ENCODE results near the gene SURF2.

Gene SURF2

GRCh38 chr9:133401588-133401987 is 45.2 kb downstream of the SURF2 start:
- Histone ChIP-seq H3K4me3 (ENCODE audit: extremely low read depth, insufficient read depth, low read length, poor library complexity, severe bottlenecking) (no peak overlapping the region), H3K4me1 (ENCODE audit: control insufficient read depth, insufficient read depth, low read length, poor library complexity, severe bottlenecking) (no peaks in the 10 kb centered on the region), H3K9me3 (ENCODE audit: control insufficient read depth, low read length) (no peaks in the 10 kb centered on the region), H3K36me3 (ENCODE audit: control insufficient read depth, insufficient read depth, low read length) (peaks cover 29% of the 10 kb centered on the region), H3K27ac (ENCODE audit: low read depth, low read length, severe bottlenecking) (no peak overlapping the region)
- WGBS, 2 experiments (ENCODE audit: insufficient coverage in 2 of 2): 99 to 100% methylated on average over 4 to 6 of the region's 6 CpGs

DNA sequence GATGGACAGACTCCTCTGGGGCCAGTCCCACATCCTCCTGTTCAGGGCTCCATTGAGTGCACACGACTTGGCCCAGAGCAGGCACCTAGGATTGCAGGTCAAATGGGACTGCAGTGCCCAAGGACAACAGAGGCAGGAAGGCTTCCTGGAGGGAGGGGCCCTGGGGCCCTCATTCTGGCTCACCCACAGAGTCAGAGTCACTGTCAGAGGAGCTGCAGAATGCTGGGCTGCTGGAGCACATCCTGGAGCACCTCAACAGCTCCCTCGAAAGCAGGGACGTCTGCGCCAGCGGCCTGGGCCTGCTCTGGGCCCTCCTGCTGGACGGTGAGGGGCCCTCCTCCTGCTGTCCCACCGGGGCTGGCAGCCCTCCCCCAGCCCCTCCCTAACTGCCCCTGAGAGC is 46.3 kb downstream of the SURF2 start:
- Histone ChIP-seq H3K27ac (ENCODE audit: low read depth, low read length, severe bottlenecking) (no peak overlapping the region), H3K4me1 (ENCODE audit: control insufficient read depth, insufficient read depth, low read length, poor library complexity, severe bottlenecking) (no peaks in the 10 kb centered on the region), H3K9me3 (ENCODE audit: control insufficient read depth, low read length) (no peaks in the 10 kb centered on the region), H3K4me3 (ENCODE audit: extremely low read depth, insufficient read depth, low read length, poor library complexity, severe bottlenecking) (no peak overlapping the region), H3K36me3 (ENCODE audit: control insufficient read depth, insufficient read depth, low read length) (peaks cover 38% of the 10 kb centered on the region)
- 91 to 97% methylated on average over 3 to 7 of the region's 7 CpGs for WGBS, 2 experiments (ENCODE audit: insufficient coverage in 2 of 2)

DNA sequence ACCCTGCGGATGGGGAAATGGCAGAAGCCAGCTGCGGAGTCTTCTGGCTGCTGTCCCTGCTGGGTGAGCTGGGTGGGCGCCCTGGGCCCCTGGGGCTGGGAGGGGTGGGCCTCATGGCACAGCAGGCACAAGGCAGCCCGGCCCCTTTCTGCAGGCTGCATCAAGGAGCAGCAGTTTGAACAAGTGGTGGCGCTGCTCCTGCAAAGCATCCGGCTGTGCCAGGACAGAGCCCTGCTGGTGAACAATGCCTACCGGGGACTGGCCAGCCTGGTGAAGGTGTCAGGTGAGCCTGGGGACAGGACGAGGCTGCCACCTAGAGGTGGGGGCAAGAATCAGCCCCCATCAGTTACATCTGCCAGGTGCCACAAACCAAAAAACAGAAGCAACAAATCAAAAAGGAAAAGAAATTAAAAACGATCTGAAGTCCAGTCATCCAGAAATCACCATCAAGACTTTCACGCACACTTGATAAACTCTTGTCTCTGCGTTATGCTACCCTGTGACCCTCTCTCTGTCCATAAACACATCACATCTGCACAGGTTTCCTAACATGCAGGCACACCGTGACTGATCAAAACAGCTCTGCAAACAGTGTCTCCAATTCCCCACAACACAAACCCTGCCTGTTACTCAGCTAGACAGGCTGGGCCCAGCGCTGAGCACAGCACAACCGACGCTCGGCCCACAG is 47.6 kb downstream of the SURF2 start:
- Histone ChIP-seq H3K36me3 (ENCODE audit: control insufficient read depth, insufficient read depth, low read length) (peaks cover 49% of the 10 kb centered on the region), H3K4me1 (ENCODE audit: control insufficient read depth, insufficient read depth, low read length, poor library complexity, severe bottlenecking) (no peaks in the 10 kb centered on the region), H3K9me3 (ENCODE audit: control insufficient read depth, low read length) (no peaks in the 10 kb centered on the region), H3K27ac (ENCODE audit: low read depth, low read length, severe bottlenecking) (no peak overlapping the region), H3K4me3 (ENCODE audit: extremely low read depth, insufficient read depth, low read length, poor library complexity, severe bottlenecking) (no peak overlapping the region)
- 87 to 90% methylated on average over 15 of the region's 16 CpGs for WGBS, 2 experiments (ENCODE audit: insufficient coverage in 2 of 2)

GRCh38 chr9:133404454-133405002 is 48.2 kb downstream of the SURF2 start:
- Histone ChIP-seq H3K27ac (ENCODE audit: low read depth, low read length, severe bottlenecking) (no peak overlapping the region), H3K4me1 (ENCODE audit: control insufficient read depth, insufficient read depth, low read length, poor library complexity, severe bottlenecking) (no peaks in the 10 kb centered on the region), H3K4me3 (ENCODE audit: extremely low read depth, insufficient read depth, low read length, poor library complexity, severe bottlenecking) (no peak overlapping the region), H3K36me3 (ENCODE audit: control insufficient read depth, insufficient read depth, low read length) (peaks cover 56% of the 10 kb centered on the region), H3K9me3 (ENCODE audit: control insufficient read depth, low read length) (no peaks in the 10 kb centered on the region)
- WGBS, 2 experiments (ENCODE audit: insufficient coverage in 2 of 2): 93 to 98% methylated on average over 4 to 7 of the region's 12 CpGs

DNA sequence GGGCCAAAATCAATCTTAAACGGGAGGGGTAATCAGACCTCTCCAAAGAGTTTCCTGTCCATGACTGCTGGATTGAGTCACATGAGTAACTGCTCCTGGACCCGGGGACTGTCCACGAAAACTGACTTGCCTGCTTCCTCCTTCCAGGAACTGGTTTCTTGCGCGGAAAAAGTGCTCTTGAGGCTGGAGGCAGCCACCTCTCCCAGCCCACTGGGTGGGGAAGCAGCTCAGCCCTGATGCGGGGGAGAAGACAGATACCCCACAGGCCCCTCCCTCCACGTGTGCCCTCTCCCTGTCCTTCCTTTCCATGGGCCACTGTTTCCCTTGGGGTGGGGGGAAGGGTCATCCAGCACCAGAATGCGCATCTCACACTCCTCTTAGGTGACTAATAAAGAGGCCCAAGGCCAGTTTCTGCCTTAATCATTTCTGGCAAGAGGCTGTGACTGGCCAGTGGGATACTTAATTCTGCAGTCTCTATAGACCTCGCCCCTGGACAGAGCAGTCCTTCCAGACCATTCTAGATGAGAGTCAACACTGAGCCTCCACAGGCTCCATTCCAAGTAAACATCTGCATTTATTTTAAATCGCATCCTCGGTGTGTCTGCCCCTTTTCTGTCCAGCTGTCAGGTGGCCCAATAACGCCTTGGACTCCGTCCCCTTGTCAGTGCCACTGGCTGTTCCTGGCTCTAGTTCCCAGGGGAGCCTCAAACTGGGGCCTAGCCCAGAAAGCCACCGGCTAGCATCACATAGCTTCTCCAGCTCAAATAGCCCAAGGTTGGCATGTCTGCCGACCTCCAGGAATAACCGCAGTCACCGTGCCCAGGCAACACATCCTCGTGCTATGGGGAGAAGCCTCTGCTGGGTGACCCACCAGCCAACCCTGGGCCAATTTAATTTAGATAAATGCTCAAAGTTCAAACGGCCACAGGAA is 49.4 kb downstream of the SURF2 start:
- Histone ChIP-seq H3K4me1 (ENCODE audit: control insufficient read depth, insufficient read depth, low read length, poor library complexity, severe bottlenecking) (no peaks in the 10 kb centered on the region), H3K36me3 (ENCODE audit: control insufficient read depth, insufficient read depth, low read length) (peaks cover 68% of the 10 kb centered on the region), H3K4me3 (ENCODE audit: extremely low read depth, insufficient read depth, low read length, poor library complexity, severe bottlenecking) (no peak overlapping the region), H3K9me3 (ENCODE audit: control insufficient read depth, low read length) (no peaks in the 10 kb centered on the region), H3K27ac (ENCODE audit: low read depth, low read length, severe bottlenecking) (no peak overlapping the region)
- WGBS, 2 experiments (ENCODE audit: insufficient coverage in 2 of 2): 90 to 95% methylated on average over 11 to 13 of the region's 19 CpGs

- Histone ChIP-seq H3K9me3 (ENCODE audit: control insufficient read depth, low read length) (no peaks in the 10 kb centered on the region), H3K4me3 (ENCODE audit: extremely low read depth, insufficient read depth, low read length, poor library complexity, severe bottlenecking) (no peak overlapping the region), H3K4me1 (ENCODE audit: control insufficient read depth, insufficient read depth, low read length, poor library complexity, severe bottlenecking) (no peaks in the 10 kb centered on the region), H3K36me3 (ENCODE audit: control insufficient read depth, insufficient read depth, low read length) (peaks cover 77% of the 10 kb centered on the region), H3K27ac (ENCODE audit: low read depth, low read length, severe bottlenecking) (no peak overlapping the region)
- 65 to 67% methylated on average over 17 to 24 of the region's 24 CpGs for WGBS, 2 experiments (ENCODE audit: insufficient coverage in 2 of 2)
These were observed 50.3 kb downstream of the SURF2 start for GRCh38 chr9:133406480-133407307.

GRCh38 chr9:133408042-133408441 is 51.7 kb downstream of the SURF2 start:
- peaks cover 90% of the 10 kb centered on the region for H3K36me3 ChIP-seq (ENCODE audit: control insufficient read depth, insufficient read depth, low read length)
- no peaks in the 10 kb centered on the region for H3K9me3 ChIP-seq (ENCODE audit: control insufficient read depth, low read length)
- no peaks in the 10 kb centered on the region for H3K4me1 ChIP-seq (ENCODE audit: control insufficient read depth, insufficient read depth, low read length, poor library complexity, severe bottlenecking)
- no peak overlapping the region for H3K27ac ChIP-seq (ENCODE audit: low read depth, low read length, severe bottlenecking)
- H3K4me3 ChIP-seq (ENCODE audit: extremely low read depth, insufficient read depth, low read length, poor library complexity, severe bottlenecking): no peak overlapping the region
- 100% methylated on average over 1 of the region's 1 CpG; no CpG with 5 or more reads in 1 of the 2 experiments for WGBS, 2 experiments (ENCODE audit: insufficient coverage in 2 of 2)

Measured in mesodermal cell (in vitro differentiated cells).